CD4-positive, alpha-beta T cell (primary cell): Measurements from ENCODE around the gene SUPT16H. TPM values are rescaled to one million over a fixed set of nuclear protein-coding genes. Genes with fewer than 3 reads are reported as not detected.

Experiments
- ATAC-seq: fragments of 200-7000 bp; cut with Tn5 transposase; one replicate; pipeline ENCODE4 v1.10.0; 2022; ENCODE audit warnings: mild to moderate bottlenecking; ENCODE audit not compliant: poor library complexity
- CTCF ChIA-PET: fragments of 350-600 bp; sonication (Branson Sonifier 250); formaldehyde crosslinking; loops from one replicate; lab custom pipeline; 2021; ENCODE audit warnings: antibody characterized with exemption, inconsistent platforms; lab: Charles Lee
- POLR2A ChIA-PET: fragments of 350-600 bp; sonication (Branson Sonifier 250); formaldehyde crosslinking; loops from one replicate; lab custom pipeline; 2021; ENCODE audit warnings: antibody characterized with exemption, inconsistent platforms; lab: Charles Lee
- DNase-seq, 14 experiments: peaks; one replicate each; pipeline ENCODE4 v3.0.0-alpha.2; 2013 to 2020; ENCODE audit warnings: mixed read lengths in 2 of 14
- H3K27ac ChIP-seq, 2 donors: one replicate each; pipeline versions ENCODE4 v1.5.1 to v1.7.0; 2013; ENCODE audit warnings: low read length in 2 of 2, low read depth in 1 of 2, mild to moderate bottlenecking in 1 of 2
- H3K27me3 ChIP-seq, 2 experiments: 1 replicate in 1 of 2; 2 replicates in 1 of 2; pipeline versions ENCODE4 v1.6.1 to v1.7.0; 2013; ENCODE audit warnings: low read length in 2 of 2, control low read depth in 1 of 2, mild to moderate bottlenecking in 1 of 2, moderate library complexity in 1 of 2; ENCODE audit not compliant: insufficient read depth in 2 of 2, control insufficient read depth in 1 of 2
- H3K36me3 ChIP-seq: one replicate; pipeline ENCODE4 v1.6.1; 2013; ENCODE audit warnings: low read length, control low read depth; ENCODE audit not compliant: insufficient read depth
- H3K4me1 ChIP-seq: one replicate; pipeline ENCODE4 v1.6.1; 2013; ENCODE audit warnings: low read length, control low read depth; ENCODE audit not compliant: insufficient read depth
- H3K4me3 ChIP-seq: one replicate; pipeline ENCODE4 v1.5.1; 2013; ENCODE audit warnings: mild to moderate bottlenecking, low read length, moderate library complexity
- H3K9me3 ChIP-seq, 2 experiments: 1 replicate in 1 of 2; 2 replicates in 1 of 2; pipeline versions ENCODE4 v1.6.1 to v1.7.0; 2013; ENCODE audit warnings: low read length in 2 of 2, mild to moderate bottlenecking in 2 of 2, control low read depth in 1 of 2, moderate library complexity in 1 of 2; ENCODE audit not compliant: control insufficient read depth in 1 of 2, insufficient read depth in 1 of 2
- H3K27ac Mint-ChIP-seq: one replicate; pipeline ENCODE4 v1.8.0; 2020; ENCODE audit warnings: mixed read lengths
- H3K27me3 Mint-ChIP-seq: one replicate; pipeline ENCODE4 v1.8.0; 2021; ENCODE audit warnings: mixed read lengths
- H3K36me3 Mint-ChIP-seq: one replicate; pipeline ENCODE4 v1.8.0; 2021; ENCODE audit warnings: low read depth, mixed read lengths
- H3K4me1 Mint-ChIP-seq: one replicate; pipeline ENCODE4 v1.8.0; 2021; ENCODE audit warnings: low read depth, mixed read lengths
- H3K4me3 Mint-ChIP-seq: one replicate; pipeline ENCODE4 v1.8.0; 2020; ENCODE audit warnings: mild to moderate bottlenecking, mixed read lengths
- H3K9me3 Mint-ChIP-seq: one replicate; pipeline ENCODE4 v1.8.0; 2020; ENCODE audit warnings: mixed read lengths
- CTCF ChIP-seq: fragments of 200-600 bp; IDR thresholded peaks from one replicate; pipeline ENCODE4 v1.8.0; 2022; ENCODE audit warnings: antibody characterized with exemption, mild to moderate bottlenecking
- intact Hi-C, 2 experiments: fragments of 100-400 bp; cut with DNase I in 1 of 2; cut with micrococcal nuclease in 1 of 2; formaldehyde crosslinking; loops; one replicate each; pipeline versions ENCODE4 v1.15.1 to v1.9.0; 2023 to 2025; cut with DNase I, micrococcal nuclease
- total RNA-seq, 174 experiments: library from RNA in 2 of 174; stranded (reverse) in 2 of 174; gene quantifications; one replicate each; pipeline ENCODE4 v1.2.3 and lab custom pipeline; 2021 to 2026

Gene SUPT16H
- total RNA-seq, 2 experiments from 2014 or later, result 47.8 to 50.8 TPM

GRCh38 chr14:21326972-21327371 lies 56.8 kb downstream of the SUPT16H start:
- H3K27me3 ChIP-seq, result no peaks in the 10 kb centered on the region
- no peaks in the 10 kb centered on the region for H3K9me3 Mint-ChIP-seq
- POLR2A ChIA-PET, result no interaction called here
- no peak for DNase-seq
- no peaks in the 10 kb centered on the region for H3K36me3 Mint-ChIP-seq
- ATAC-seq, result no peak
- no peak for TF ChIP-seq CTCF
- no peaks in the 10 kb centered on the region for H3K4me1 ChIP-seq
- H3K4me3 Mint-ChIP-seq, result no peak overlapping the region
- peaks cover 5% of the 10 kb centered on the region for H3K27me3 Mint-ChIP-seq
- no peak overlapping the region for H3K4me3 ChIP-seq
- no peaks in the 10 kb centered on the region for H3K4me1 Mint-ChIP-seq
- no peak overlapping the region for H3K27ac Mint-ChIP-seq
- H3K27ac ChIP-seq, result no peak overlapping the region
- no peaks in the 10 kb centered on the region for H3K36me3 ChIP-seq
- no peaks in the 10 kb centered on the region for H3K9me3 ChIP-seq
- intact Hi-C loops, result no loop called here
- CTCF ChIA-PET, result no interaction called here

GRCh38 chr14:21322716-21323115 lies 61.1 kb downstream of the SUPT16H start:
- no peaks in the 10 kb centered on the region for H3K9me3 ChIP-seq
- H3K36me3 ChIP-seq, result no peaks in the 10 kb centered on the region
- no peak overlapping the region for H3K27ac ChIP-seq
- H3K27me3 Mint-ChIP-seq, result peaks cover 5% of the 10 kb centered on the region
- DNase-seq (no peak), ATAC-seq (no peak)
- intact Hi-C loops, result no loop called here
- no peaks in the 10 kb centered on the region for H3K27me3 ChIP-seq
- CTCF ChIA-PET, result no interaction called here
- peaks cover 10% of the 10 kb centered on the region for H3K4me1 Mint-ChIP-seq
- no peaks in the 10 kb centered on the region for H3K9me3 Mint-ChIP-seq
- H3K36me3 Mint-ChIP-seq, result no peaks in the 10 kb centered on the region
- H3K4me3 Mint-ChIP-seq, result no peak overlapping the region
- H3K4me3 ChIP-seq, result no peak overlapping the region
- no peak overlapping the region for H3K27ac Mint-ChIP-seq
- H3K4me1 ChIP-seq, result peaks cover 5% of the 10 kb centered on the region
- POLR2A ChIA-PET, result no interaction called here
- TF ChIP-seq CTCF, result no peak

- DNase-seq (no peak), ATAC-seq (no peak)
- Mint-ChIP-seq H3K4me1 (peaks cover 10% of the 10 kb centered on the region), H3K4me3 (no peak overlapping the region), H3K27ac (no peak overlapping the region), H3K36me3 (no peaks in the 10 kb centered on the region), H3K9me3 (no peaks in the 10 kb centered on the region), H3K27me3 (peaks cover 9% of the 10 kb centered on the region)
- Histone ChIP-seq H3K4me1 (peaks cover 5% of the 10 kb centered on the region), H3K4me3 (no peak overlapping the region), H3K27me3 (no peaks in the 10 kb centered on the region), H3K36me3 (no peaks in the 10 kb centered on the region), H3K9me3 (no peaks in the 10 kb centered on the region), H3K27ac (no peak overlapping the region)
- intact Hi-C loops, result no loop called here
- TF ChIP-seq CTCF, result no peak
- CTCF ChIA-PET, result no interaction called here
- POLR2A ChIA-PET, result no interaction called here
Observed at GRCh38 chr14:21320913-21321312, 62.9 kb downstream of the SUPT16H start.
